Suprapubic skin (tissue), 4 donors: ENCODE measurements around the gene ACSM3. TPM values are rescaled to one million over a fixed set of nuclear protein-coding genes. Genes with fewer than 3 reads are reported as not detected.

Experiments
- DNase-seq, 2 donors: peaks; one replicate each; pipeline ENCODE4 v3.0.0-alpha.2; 2019; ENCODE audit warnings: low spot score in 2 of 2
- H3K27ac ChIP-seq: fragments of 200-600 bp; sonication (generic); one replicate; pipeline ENCODE4 v1.5.1; 2019
- H3K27me3 ChIP-seq: fragments of 200-600 bp; sonication (generic); one replicate; pipeline ENCODE4 v1.5.1; 2019
- H3K36me3 ChIP-seq: fragments of 200-600 bp; sonication (generic); one replicate; pipeline ENCODE4 v1.5.1; 2019
- H3K4me1 ChIP-seq: fragments of 200-600 bp; sonication (generic); one replicate; pipeline ENCODE4 v1.5.1; 2019
- H3K4me3 ChIP-seq: fragments of 200-600 bp; sonication (generic); one replicate; pipeline ENCODE4 v1.5.1; 2019; ENCODE audit warnings: mild to moderate bottlenecking
- H3K9me3 ChIP-seq: fragments of 200-600 bp; sonication (generic); one replicate; pipeline ENCODE4 v1.5.1; 2019
- EP300 ChIP-seq: sonication (generic); formaldehyde crosslinking; IDR thresholded peaks from one replicate; pipeline ENCODE4 v1.6.1; 2017; ENCODE audit warnings: antibody characterized with exemption
- POLR2A ChIP-seq, 2 donors: fragments of 450-650 bp; IDR thresholded peaks; one replicate each; pipeline ENCODE4 v1.6.1; 2017; ENCODE audit warnings: antibody characterized with exemption in 2 of 2, mild to moderate bottlenecking in 2 of 2, moderate library complexity in 2 of 2
- POLR2AphosphoS5 ChIP-seq, 3 donors: sonication (generic); formaldehyde crosslinking; IDR thresholded peaks; one replicate each; pipeline ENCODE4 v1.6.1; 2017; ENCODE audit warnings: antibody characterized with exemption in 3 of 3
- WGBS: methylation state at CpG from one replicate; pipeline ENCODE4 v1.1.5; 2018; 5-methylcytosine and 5-hydroxymethylcytosine counted together
- total RNA-seq, 4 donors: library from RNA; depleted of rRNA; stranded (reverse); fragments of >200 nt; gene quantifications; one replicate each; pipeline ENCODE4 v1.1.0, GENCODE V29; 2016
- TF ChIP-seq, protein P1 (sequence below), 2 donors: fragments of 200-600 bp in 1 of 2; fragments of 450-650 bp in 1 of 2; sonication (generic) in 1 of 2; IDR thresholded peaks; one replicate each; pipeline ENCODE4 v1.5.1; 2016 to 2019; ENCODE audit warnings: antibody characterized with exemption in 2 of 2, mild to moderate bottlenecking in 1 of 2, moderate library complexity in 1 of 2

Gene ACSM3
- total RNA-seq, 4 donors from 2014 or later, result 5.2 to 11.7 (median 11.0) TPM

DNA sequence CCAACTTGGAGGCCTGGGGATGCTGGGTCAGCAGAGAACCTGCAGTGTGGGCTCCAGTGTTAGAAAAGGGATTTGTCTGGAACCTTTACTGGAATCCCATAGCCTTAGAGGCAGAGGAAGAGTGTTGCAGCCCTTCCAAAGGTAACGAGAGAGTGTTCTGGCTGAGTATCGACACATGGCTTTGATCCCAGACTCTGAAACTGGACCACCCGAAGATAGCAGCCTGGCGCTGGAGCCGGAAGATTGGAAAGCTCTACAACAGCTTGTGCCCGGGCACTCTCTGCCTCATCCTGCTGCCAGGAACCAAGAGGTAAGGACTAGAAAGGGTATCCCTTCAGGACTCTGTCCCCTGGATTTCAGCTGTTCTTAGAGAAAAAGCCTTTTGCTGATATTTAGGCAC is 82.2 kb downstream of the ACSM3 start:
- TF ChIP-seq POLR2AphosphoS5 (IDR thresholded peaks at IDR 0.05) (no peak), POLR2A (IDR thresholded peaks at IDR 0.05) (no peak), EP300 (no peak)
- TF ChIP-seq, protein P1, sequence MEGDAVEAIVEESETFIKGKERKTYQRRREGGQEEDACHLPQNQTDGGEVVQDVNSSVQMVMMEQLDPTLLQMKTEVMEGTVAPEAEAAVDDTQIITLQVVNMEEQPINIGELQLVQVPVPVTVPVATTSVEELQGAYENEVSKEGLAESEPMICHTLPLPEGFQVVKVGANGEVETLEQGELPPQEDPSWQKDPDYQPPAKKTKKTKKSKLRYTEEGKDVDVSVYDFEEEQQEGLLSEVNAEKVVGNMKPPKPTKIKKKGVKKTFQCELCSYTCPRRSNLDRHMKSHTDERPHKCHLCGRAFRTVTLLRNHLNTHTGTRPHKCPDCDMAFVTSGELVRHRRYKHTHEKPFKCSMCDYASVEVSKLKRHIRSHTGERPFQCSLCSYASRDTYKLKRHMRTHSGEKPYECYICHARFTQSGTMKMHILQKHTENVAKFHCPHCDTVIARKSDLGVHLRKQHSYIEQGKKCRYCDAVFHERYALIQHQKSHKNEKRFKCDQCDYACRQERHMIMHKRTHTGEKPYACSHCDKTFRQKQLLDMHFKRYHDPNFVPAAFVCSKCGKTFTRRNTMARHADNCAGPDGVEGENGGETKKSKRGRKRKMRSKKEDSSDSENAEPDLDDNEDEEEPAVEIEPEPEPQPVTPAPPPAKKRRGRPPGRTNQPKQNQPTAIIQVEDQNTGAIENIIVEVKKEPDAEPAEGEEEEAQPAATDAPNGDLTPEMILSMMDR (IDR thresholded peaks at IDR 0.05), result no peak
- WGBS, result 68% methylated on average over 4 of the region's 6 CpGs
- Histone ChIP-seq H3K27me3 (no peaks in the 10 kb centered on the region), H3K27ac (no peak overlapping the region), H3K4me1 (peaks cover 16% of the 10 kb centered on the region), H3K4me3 (no peak overlapping the region), H3K36me3 (no peaks in the 10 kb centered on the region), H3K9me3 (no peaks in the 10 kb centered on the region)
- no peak for DNase-seq

DNA sequence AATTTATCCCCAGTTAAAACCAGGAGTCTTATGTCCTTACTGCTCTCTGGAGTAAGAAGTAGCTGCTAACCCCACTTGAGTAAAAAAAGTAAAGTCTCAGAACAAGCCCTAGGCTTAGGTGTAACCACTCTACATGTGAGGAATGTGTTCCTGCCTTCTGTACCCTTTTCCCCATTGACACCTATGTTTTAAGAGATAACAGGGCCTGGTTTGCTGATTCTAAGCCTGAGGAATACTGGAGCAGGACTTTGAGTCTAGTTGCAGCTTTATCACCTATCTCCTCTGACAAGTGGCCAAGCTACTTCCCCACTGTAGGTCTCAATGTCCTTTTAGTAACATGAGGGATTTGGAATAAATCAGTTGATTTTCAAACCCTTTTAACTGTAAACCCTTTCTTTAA is 82.7 kb downstream of the ACSM3 start:
- Histone ChIP-seq H3K4me1 (peaks cover 21% of the 10 kb centered on the region), H3K27ac (no peak overlapping the region), H3K36me3 (no peaks in the 10 kb centered on the region), H3K9me3 (no peaks in the 10 kb centered on the region), H3K27me3 (no peaks in the 10 kb centered on the region), H3K4me3 (no peak overlapping the region)
- no peak for DNase-seq
- TF ChIP-seq EP300, result no peak
- TF ChIP-seq, protein P1 (IDR thresholded peaks at IDR 0.05), result no peak
- TF ChIP-seq POLR2AphosphoS5 (IDR thresholded peaks at IDR 0.05), result no peak
- TF ChIP-seq POLR2A (IDR thresholded peaks at IDR 0.05), result no peak

Other genes with a start within 250 kb of the ACSM3 start
- under 1 TPM in 1 of 4 donors, not detected in 3; 0.32 TPM for gene ACSM2B, start 187.6 kb upstream of the ACSM3 start, total RNA-seq
- gene ACSM1, start 66.3 kb upstream of the ACSM3 start, total RNA-seq, result 1 to 10 TPM in 2 of 4 donors, under 1 TPM in 2; 0.52 to 2.8 (median 1.1) TPM
- 10 to 100 TPM; 63.4 to 71.9 (median 64.1) TPM for gene THUMPD1, start 22.2 kb upstream of the ACSM3 start, total RNA-seq
- 10 to 100 TPM; 11.0 to 21.8 (median 18.0) TPM for gene ERI2, start 42.5 kb downstream of the ACSM3 start, total RNA-seq
- gene REXO5, start 42.5 kb downstream of the ACSM3 start, total RNA-seq, result 1 to 10 TPM; 3.5 to 9.1 (median 3.9) TPM
- 10 to 100 TPM; 16.6 to 31.8 (median 21.1) TPM for gene DCUN1D3, start 136.3 kb downstream of the ACSM3 start, total RNA-seq
- 10 to 100 TPM; 17.4 to 37.3 (median 30.0) TPM for gene LYRM1, start 136.8 kb downstream of the ACSM3 start, total RNA-seq